ENCODE results near the gene ZBTB11. TPM values are rescaled to one million over a fixed set of nuclear protein-coding genes. Genes with fewer than 3 reads are reported as not detected.
"Not testable (repeated sequence)": the region's sequence is repeated elsewhere in the genome, so short reads cannot be mapped to it uniquely, and the experiment has no call there.

ZBTB11 gene
- total and polyA plus RNA-seq, 11 donors: 4.6 to 12.9 (median 9.8) TPM

GRCh38 chr3:101719604-101720185 is 42.8 kb upstream of the ZBTB11 start:
- DNase-seq: no peak
- Histone ChIP-seq H3K36me3 (no peaks in the 10 kb centered on the region), H3K9me3 (no peaks in the 10 kb centered on the region), H3K27ac (no peak overlapping the region), H3K4me1 (peaks cover 0 to 37% (median 4%) of the 10 kb centered on the region in 12 donors), H3K27me3 (no peaks in the 10 kb centered on the region), H3K4me3 (no peak overlapping the region)
- intact Hi-C loops (cut with DNase I): loop anchor here in 1 of 10 donors (5.0 kb wide), 1 partner anchor 37 kb away; no protein-coding TSS in a partner anchor
- TF ChIP-seq POLR2A (IDR thresholded peaks at IDR 0.05) (no peak), CTCF (IDR thresholded peaks at IDR 0.05) (no peak)
- WGBS, 4 donors: 94 to 98% (median 96%) methylated on average over 3 of the region's 3 CpGs
- no peak for ATAC-seq

- no peak overlapping the region for H3K4me3 ChIP-seq
- TF ChIP-seq CTCF (IDR thresholded peaks at IDR 0.05) (no peak), POLR2A (IDR thresholded peaks at IDR 0.05) (no peak)
- ATAC-seq (no peak), DNase-seq (no peak)
- H3K9me3 ChIP-seq: no peaks in the 10 kb centered on the region
- H3K27me3 ChIP-seq: no peaks in the 10 kb centered on the region
- H3K4me1 ChIP-seq: peaks cover 0 to 28% (median 0%) of the 10 kb centered on the region in 12 donors
- no peaks in the 10 kb centered on the region for H3K36me3 ChIP-seq
- H3K27ac ChIP-seq: no peak overlapping the region
- intact Hi-C loops (cut with DNase I): no loop called here
- 73 to 94% (median 85%) methylated on average over 1 of the region's 1 CpG for WGBS, 4 donors
These were observed 41.5 kb upstream of the ZBTB11 start for GRCh38 chr3:101718455-101718854.

GRCh38 chr3:101709126-101709525 is 32.2 kb upstream of the ZBTB11 start:
- Histone ChIP-seq H3K4me3 (no peak overlapping the region), H3K36me3 (no peaks in the 10 kb centered on the region), H3K4me1 (no peaks in the 10 kb centered on the region), H3K9me3 (no peaks in the 10 kb centered on the region), H3K27ac (no peak overlapping the region), H3K27me3 (no peaks in the 10 kb centered on the region)
- no peak for TF ChIP-seq CTCF (IDR thresholded peaks at IDR 0.05)
- no peak for TF ChIP-seq POLR2A (IDR thresholded peaks at IDR 0.05)
- DNase-seq: no peak
- no peak for ATAC-seq
- 46 to 60% (median 50%) methylated on average over 4 of the region's 4 CpGs for WGBS, 4 donors
- intact Hi-C loops (cut with DNase I): no loop called here

GRCh38 chr3:101704639-101705038 is 27.7 kb upstream of the ZBTB11 start:
- WGBS, 4 donors: 65 to 66% (median 65%) methylated on average over 2 of the region's 2 CpGs
- intact Hi-C loops (cut with DNase I): not testable (repeated sequence)

GRCh38 chr3:101703169-101703568 is 26.2 kb upstream of the ZBTB11 start:
- H3K4me3 ChIP-seq: no peak overlapping the region
- no peaks in the 10 kb centered on the region for H3K36me3 ChIP-seq
- TF ChIP-seq POLR2A (IDR thresholded peaks at IDR 0.05): no peak
- no peak for TF ChIP-seq CTCF (IDR thresholded peaks at IDR 0.05)
- DNase-seq (no peak), ATAC-seq (no peak)
- no peaks in the 10 kb centered on the region for H3K27me3 ChIP-seq
- no peaks in the 10 kb centered on the region for H3K9me3 ChIP-seq
- intact Hi-C loops (cut with DNase I): no loop called here
- no peak overlapping the region for H3K27ac ChIP-seq
- WGBS, 4 donors: 73 to 86% (median 82%) methylated on average over 2 of the region's 2 CpGs
- no peaks in the 10 kb centered on the region for H3K4me1 ChIP-seq

More at GRCh38 chr3:101704639-101705038, 27.7 kb upstream of the ZBTB11 start:
- not testable (repeated sequence) for H3K27me3 ChIP-seq, H3K27ac ChIP-seq, H3K4me3 ChIP-seq, DNase-seq, H3K9me3 ChIP-seq, H3K4me1 ChIP-seq, ATAC-seq, H3K36me3 ChIP-seq
